Measurements from ENCODE around the gene CCDC54. TPM values are rescaled to one million over a fixed set of nuclear protein-coding genes. Genes with fewer than 3 reads are reported as not detected.

The CCDC54 gene
- total and polyA plus RNA-seq, 7 donors: not detected

GRCh38 chr3:107402214-107402613 lies 25.0 kb downstream of the CCDC54 start:
- Histone ChIP-seq H3K27ac (no peak overlapping the region), H3K9me3 (no peaks in the 10 kb centered on the region), H3K27me3 (no peaks in the 10 kb centered on the region), H3K4me3 (no peak overlapping the region), H3K36me3 (no peaks in the 10 kb centered on the region), H3K4me1 (no peaks in the 10 kb centered on the region)
- no peak for TF ChIP-seq POLR2AphosphoS5 (IDR thresholded peaks at IDR 0.05)
- no peak for TF ChIP-seq POLR2A (IDR thresholded peaks at IDR 0.05)
- TF ChIP-seq CTCF (IDR thresholded peaks at IDR 0.05): no peak
- no peak for TF ChIP-seq EP300 (IDR thresholded peaks at IDR 0.05)
- no peak for DNase-seq
- WGBS, 2 donors: 93 to 94% methylated on average over 3 of the region's 3 CpGs
- intact Hi-C loops (cut with DNase I): no loop called here

GRCh38 chr3:107404727-107405469 lies 27.7 kb downstream of the CCDC54 start:
- no peak for DNase-seq
- no peaks in the 10 kb centered on the region for H3K36me3 ChIP-seq
- H3K4me1 ChIP-seq: no peaks in the 10 kb centered on the region
- intact Hi-C loops (cut with DNase I): no loop called here
- no peaks in the 10 kb centered on the region for H3K9me3 ChIP-seq
- no peak overlapping the region for H3K27ac ChIP-seq
- no peaks in the 10 kb centered on the region for H3K27me3 ChIP-seq
- TF ChIP-seq EP300 (IDR thresholded peaks at IDR 0.05) (no peak), POLR2AphosphoS5 (IDR thresholded peaks at IDR 0.05) (no peak), POLR2A (IDR thresholded peaks at IDR 0.05) (no peak), CTCF (IDR thresholded peaks at IDR 0.05) (no peak)
- 80 to 83% methylated on average over 3 of the region's 3 CpGs for WGBS, 2 donors
- no peak overlapping the region for H3K4me3 ChIP-seq

GRCh38 chr3:107407355-107407754 lies 30.1 kb downstream of the CCDC54 start:
- no peak for DNase-seq
- Histone ChIP-seq H3K27ac (no peak overlapping the region), H3K36me3 (no peaks in the 10 kb centered on the region), H3K27me3 (no peaks in the 10 kb centered on the region), H3K4me1 (no peaks in the 10 kb centered on the region), H3K9me3 (no peaks in the 10 kb centered on the region), H3K4me3 (no peak overlapping the region)
- intact Hi-C loops (cut with DNase I): no loop called here
- WGBS, 2 donors: 46 to 50% methylated on average over 2 of the region's 2 CpGs
- TF ChIP-seq EP300 (IDR thresholded peaks at IDR 0.05) (no peak), POLR2A (IDR thresholded peaks at IDR 0.05) (no peak), POLR2AphosphoS5 (IDR thresholded peaks at IDR 0.05) (no peak), CTCF (IDR thresholded peaks at IDR 0.05) (no peak)

- intact Hi-C loops (cut with DNase I): no loop called here
- Histone ChIP-seq H3K4me1 (no peaks in the 10 kb centered on the region), H3K4me3 (no peak overlapping the region), H3K27me3 (no peaks in the 10 kb centered on the region), H3K27ac (no peak overlapping the region), H3K36me3 (no peaks in the 10 kb centered on the region), H3K9me3 (no peaks in the 10 kb centered on the region)
- WGBS, 2 donors: 97% methylated on average over 5 of the region's 5 CpGs
- no peak for DNase-seq
- no peak for TF ChIP-seq CTCF (IDR thresholded peaks at IDR 0.05)
- TF ChIP-seq POLR2AphosphoS5 (IDR thresholded peaks at IDR 0.05): no peak
- no peak for TF ChIP-seq POLR2A (IDR thresholded peaks at IDR 0.05)
- TF ChIP-seq EP300 (IDR thresholded peaks at IDR 0.05): no peak
These were observed 31.3 kb downstream of the CCDC54 start for GRCh38 chr3:107408513-107408912.

GRCh38 chr3:107409365-107409764 lies 32.1 kb downstream of the CCDC54 start:
- WGBS, 2 donors: 86 to 90% methylated on average over 2 of the region's 2 CpGs
- Histone ChIP-seq H3K36me3 (no peaks in the 10 kb centered on the region), H3K4me1 (no peaks in the 10 kb centered on the region), H3K27ac (no peak overlapping the region), H3K9me3 (no peaks in the 10 kb centered on the region), H3K27me3 (no peaks in the 10 kb centered on the region), H3K4me3 (no peak overlapping the region)
- intact Hi-C loops (cut with DNase I): no loop called here
- no peak for DNase-seq
- TF ChIP-seq POLR2AphosphoS5 (IDR thresholded peaks at IDR 0.05) (no peak), EP300 (IDR thresholded peaks at IDR 0.05) (no peak), POLR2A (IDR thresholded peaks at IDR 0.05) (no peak), CTCF (IDR thresholded peaks at IDR 0.05) (no peak)

All from sigmoid colon (tissue), 7 donors.